Suppressor macrophage treated with lipopolysaccharide for 1 hour (primary cell): ENCODE results near the gene DRG2.

Source experiments
- DNase-seq, 3 donors: peaks; one replicate each; pipeline ENCODE4 v3.0.0-alpha.2; 2020 to 2022

Gene DRG2

GRCh38 chr17:18076936-18077335 lies 10.8 kb upstream of the DRG2 start:
- DNase-seq: no peak

- no peak for DNase-seq
These were observed 8.2 kb upstream of the DRG2 start for GRCh38 chr17:18079543-18079942.

GRCh38 chr17:18084256-18084655 lies 3.5 kb upstream of the DRG2 start:
- no peak for DNase-seq

GRCh38 chr17:18089613-18090012 lies 1.9 kb downstream of the DRG2 start:
- no peak for DNase-seq

GRCh38 chr17:18093616-18094408 lies 6.1 kb downstream of the DRG2 start:
- DNase-seq: peak; percentile 67 to 72 (median 70)

GRCh38 chr17:18094409-18094807 lies 6.7 kb downstream of the DRG2 start:
- no peak for DNase-seq

- no peak for DNase-seq
These were observed 11.8 kb downstream of the DRG2 start for GRCh38 chr17:18099516-18099915.

- DNase-seq: no peak
These were observed 12.9 kb downstream of the DRG2 start for GRCh38 chr17:18100616-18101015.

- DNase-seq: no peak
These were observed 14.1 kb downstream of the DRG2 start for GRCh38 chr17:18101828-18102227.

- DNase-seq: no peak
These were observed 14.9 kb downstream of the DRG2 start for GRCh38 chr17:18102640-18103039.

- DNase-seq: no peak
These were observed 17.3 kb downstream of the DRG2 start for GRCh38 chr17:18105027-18105426.

GRCh38 chr17:18105595-18105994 lies 17.8 kb downstream of the DRG2 start:
- no peak for DNase-seq

GRCh38 chr17:18106211-18106610 lies 18.5 kb downstream of the DRG2 start:
- no peak for DNase-seq

GRCh38 chr17:18107061-18107790 lies 19.5 kb downstream of the DRG2 start:
- DNase-seq: no peak

- DNase-seq: no peak
These were observed 20.2 kb downstream of the DRG2 start for GRCh38 chr17:18107971-18108370.

GRCh38 chr17:18108401-18109312 lies 20.9 kb downstream of the DRG2 start, which contains the start of gene MYO15A:
Gene MYO15A (plus strand): TSS chr17:18108756. CDS start chr17:18118801, 10,045 bp downstream.
- DNase-seq: no peak

- no peak for DNase-seq
These were observed 22.3 kb downstream of the DRG2 start for GRCh38 chr17:18109935-18110485.

GRCh38 chr17:18110636-18111145 lies 22.9 kb downstream of the DRG2 start:
- DNase-seq: no peak

GRCh38 chr17:18111330-18111971 lies 23.7 kb downstream of the DRG2 start:
- DNase-seq: no peak

GRCh38 chr17:18115517-18115916 lies 27.8 kb downstream of the DRG2 start:
- DNase-seq: no peak

GRCh38 chr17:18116078-18116477 lies 28.3 kb downstream of the DRG2 start:
- no peak for DNase-seq

- no peak for DNase-seq
These were observed 29.8 kb downstream of the DRG2 start for GRCh38 chr17:18117533-18117932.
